HG03025 (cell line): ENCODE measurements around the gene EZH1.
A peak's percentile ranks its signal among the peaks of the same experiment; 100 is the strongest.

Experiments used
- ATAC-seq: cut with Tn5 transposase; IDR thresholded peaks from one replicate; pipeline ENCODE4 v1.9.1; 2021; ENCODE audit warnings: mild to moderate bottlenecking, moderate library complexity; ENCODE audit not compliant: unreplicated experiment, low FRiP score

Gene EZH1

DNA sequence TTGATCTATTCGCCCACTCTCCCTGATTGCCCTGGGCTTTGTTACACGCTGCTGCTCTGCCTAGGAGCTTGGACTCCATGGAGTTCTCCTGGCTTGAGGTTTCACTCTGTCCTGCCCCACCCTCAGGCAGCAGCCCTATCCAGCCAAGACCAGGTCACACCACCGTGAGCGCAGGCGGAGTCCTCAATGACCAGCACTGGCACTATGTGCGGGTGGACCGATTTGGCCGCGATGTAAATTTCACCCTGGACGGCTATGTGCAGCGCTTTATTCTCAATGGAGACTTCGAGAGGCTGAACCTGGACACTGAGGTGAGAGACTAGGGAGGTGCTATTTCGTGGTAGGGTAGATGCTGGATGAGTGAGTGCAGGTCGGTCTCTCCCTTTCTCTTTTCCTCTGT, 59.0 kb downstream of the EZH1 start:
- no peak for ATAC-seq

DNA sequence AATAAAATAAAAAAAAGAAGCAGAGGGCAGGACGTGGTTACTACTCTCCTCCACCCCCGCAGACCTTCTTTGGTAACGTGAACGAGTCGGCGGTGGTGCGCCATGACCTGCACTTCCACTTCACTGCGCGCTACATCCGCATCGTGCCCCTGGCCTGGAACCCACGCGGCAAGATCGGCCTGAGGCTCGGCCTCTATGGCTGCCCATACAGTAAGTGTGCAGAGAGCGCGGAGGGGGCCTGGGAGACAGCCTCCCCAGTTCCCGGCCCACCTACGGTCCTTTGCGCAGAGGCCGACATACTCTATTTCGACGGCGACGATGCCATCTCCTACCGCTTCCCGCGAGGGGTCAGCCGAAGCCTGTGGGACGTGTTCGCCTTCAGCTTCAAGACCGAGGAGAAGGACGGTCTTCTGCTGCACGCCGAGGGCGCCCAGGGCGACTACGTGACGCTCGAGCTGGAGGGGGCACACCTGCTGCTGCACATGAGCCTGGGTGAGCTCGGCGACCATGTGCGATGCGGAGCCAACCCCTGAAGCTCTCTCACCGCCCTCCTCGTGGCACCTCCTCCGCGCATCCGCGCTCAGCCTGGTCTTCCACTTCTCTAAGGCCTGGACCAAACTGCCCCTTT, 59.8 kb downstream of the EZH1 start:
- no peak for ATAC-seq

DNA sequence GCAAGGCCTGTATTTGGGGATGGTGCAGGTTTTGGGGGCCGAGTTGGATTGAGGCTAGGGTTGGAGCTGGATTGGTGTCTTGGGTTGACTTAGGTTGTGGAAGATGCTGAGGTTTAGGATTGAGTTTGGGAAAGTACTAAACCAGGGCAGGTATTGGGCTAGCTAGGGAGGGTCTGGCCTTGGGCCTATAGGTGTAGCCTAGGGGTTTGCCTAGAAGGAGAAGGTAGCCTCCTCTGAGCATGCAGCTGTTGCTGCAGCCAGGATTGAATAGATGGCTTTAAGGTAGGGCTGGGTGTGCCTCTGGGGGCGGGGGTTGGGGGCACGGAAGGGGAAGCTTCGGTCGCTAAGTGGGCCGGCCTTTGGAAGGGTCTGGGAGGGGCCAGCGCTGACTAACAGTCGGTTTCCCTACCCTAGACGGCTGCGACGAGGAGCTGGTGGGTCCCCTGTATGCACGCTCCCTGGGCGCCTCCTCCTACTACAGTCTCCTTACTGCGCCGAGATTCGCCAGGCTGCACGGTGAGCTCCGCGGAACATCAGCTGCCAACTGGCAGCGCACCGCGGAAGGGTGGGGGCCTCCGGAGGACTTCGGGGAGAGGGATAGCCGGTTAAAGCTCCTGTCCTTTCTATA, 61.3 kb downstream of the EZH1 start:
- no peak for ATAC-seq

DNA sequence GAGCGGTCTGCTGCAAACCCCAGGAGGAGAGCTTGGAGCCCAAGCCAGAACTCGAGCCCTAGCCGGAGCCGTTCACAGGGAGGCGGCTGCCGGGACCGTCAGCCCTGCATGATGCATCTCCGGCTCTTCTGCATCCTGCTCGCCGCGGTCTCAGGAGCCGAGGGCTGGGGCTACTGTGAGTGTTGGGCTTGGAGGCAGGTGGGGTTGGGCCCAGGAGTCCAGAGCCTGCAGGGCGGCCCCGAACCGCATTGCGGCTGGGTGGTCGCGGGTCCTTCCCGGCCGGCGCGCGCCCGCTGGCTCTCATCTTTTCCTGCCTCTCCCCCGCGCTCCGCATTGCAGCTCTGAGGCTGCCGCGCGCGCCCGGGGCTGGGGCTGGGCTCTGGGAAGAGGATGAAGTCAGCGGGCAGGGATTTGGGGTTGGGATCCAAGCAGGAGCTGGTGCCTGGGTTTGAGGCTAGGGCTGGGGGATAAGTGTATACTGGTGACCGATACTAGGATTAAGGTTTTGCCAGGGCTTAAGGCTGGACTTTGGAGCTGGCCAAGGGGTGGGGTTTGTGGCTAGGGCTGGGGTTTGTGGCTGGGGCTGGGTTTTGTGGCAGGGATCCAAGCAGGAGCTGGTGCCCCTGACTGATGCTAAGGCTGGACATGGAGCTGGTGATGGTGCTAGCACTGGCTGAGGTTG, 62.0 kb downstream of the EZH1 start:
- ATAC-seq: no peak

DNA sequence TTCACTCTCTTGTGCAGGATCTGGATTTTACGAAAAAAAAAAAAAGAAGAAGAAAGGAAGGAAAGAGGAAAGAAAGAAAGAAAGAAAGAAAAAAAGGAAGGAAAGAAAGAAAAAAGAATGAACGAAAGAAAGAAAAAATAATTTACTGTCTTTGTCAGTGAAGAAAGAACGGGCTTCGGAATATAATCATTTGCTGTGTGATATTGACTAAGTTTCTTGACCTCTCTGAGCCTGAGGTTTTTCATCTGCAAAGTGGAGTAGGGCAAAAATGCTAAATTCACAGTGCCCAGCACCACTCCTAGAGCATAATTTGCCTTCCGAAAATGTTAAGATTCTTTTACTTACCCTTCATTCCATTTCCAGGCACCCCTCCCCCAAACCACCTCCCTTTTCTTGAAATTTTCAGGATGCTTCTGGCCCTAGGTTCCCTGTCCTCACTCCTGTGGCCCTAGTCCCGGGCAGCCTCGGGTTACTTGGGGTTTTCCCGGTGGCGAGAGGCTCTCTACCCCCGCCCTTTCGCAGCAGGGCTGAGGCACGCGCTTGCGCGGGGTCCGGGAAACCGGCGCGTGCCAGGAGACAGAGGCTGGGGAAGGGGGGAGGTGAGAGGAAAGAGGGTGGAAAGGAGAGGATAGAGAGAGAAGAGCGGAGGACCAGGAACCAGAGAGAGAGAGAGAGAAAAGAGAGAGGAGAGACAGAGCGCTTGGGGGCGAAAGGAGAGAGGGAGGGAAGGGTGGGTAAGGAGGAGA, 62.7 kb downstream of the EZH1 start, which contains the start of gene CNTNAP1:
Gene CNTNAP1 (plus strand): TSS at position 556 of the 746 bp plus-strand sequence. CDS start 299 bp downstream, outside the sequence.
- ATAC-seq: no peak

DNA sequence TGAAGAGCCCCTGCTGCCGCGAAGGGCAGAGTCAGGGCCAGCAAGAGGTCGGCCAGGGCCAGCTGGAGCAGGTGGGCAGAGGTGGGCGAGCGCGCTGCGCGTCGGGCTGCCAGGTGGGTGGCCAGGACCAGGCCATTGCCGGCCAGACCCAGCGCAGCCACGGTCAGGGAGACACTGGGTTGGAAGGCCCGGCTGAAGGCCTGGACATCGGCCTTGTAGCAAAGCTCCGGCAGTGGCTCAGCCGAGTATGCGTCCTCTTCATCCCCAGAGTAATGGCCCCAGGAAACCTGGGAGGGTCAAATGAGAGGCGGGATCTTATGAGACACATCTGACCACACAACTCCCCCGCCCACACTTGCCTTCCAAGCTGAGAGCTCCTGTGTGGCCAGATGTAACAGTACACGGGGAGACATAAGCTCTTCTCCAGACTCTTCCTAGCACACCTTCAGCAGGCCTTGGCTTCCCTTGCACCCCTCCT, 64.5 kb downstream of the EZH1 start:
- ATAC-seq: no peak

DNA sequence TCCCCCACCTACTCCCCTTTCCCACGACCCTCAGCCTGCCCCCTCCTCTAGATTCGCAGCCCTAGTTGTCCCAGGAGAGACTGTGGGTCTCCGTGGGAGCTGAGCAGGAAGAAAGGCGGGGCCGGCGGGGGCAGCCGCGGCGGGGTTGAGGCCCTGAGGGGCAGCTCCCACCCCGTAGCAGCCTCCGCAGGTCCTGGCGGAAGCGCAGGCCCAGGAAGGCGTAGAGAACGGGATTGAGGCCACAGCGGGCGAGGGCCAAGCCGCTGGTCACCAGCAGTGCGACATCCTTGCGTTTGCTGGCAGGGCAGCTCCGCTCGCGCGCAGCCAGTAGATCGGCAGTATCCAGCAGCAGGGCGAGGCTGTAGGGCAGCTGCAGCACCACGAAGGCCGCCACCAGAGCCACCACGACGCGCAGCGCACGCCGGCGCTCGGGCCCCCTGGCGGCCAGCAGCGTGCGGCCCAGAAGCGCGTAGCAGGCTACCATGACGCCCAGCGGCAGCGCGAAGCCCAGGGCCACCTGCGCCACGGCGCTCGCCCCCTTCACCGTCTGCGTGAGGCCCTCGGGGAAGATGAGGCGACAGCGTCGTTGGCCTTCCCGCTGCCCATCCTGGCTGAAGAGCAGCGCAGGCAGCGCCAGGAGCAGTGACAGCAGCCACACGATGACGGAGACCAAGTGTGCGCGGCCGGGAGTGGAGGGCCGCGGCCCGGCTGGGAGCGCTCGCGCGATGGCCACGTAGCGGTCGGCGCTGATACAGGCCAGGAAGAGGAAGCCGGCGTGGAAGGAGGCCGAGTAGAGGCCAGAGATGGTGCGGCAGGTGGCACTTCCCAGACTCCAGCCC, 65.1 kb downstream of the EZH1 start:
- no peak for ATAC-seq

DNA sequence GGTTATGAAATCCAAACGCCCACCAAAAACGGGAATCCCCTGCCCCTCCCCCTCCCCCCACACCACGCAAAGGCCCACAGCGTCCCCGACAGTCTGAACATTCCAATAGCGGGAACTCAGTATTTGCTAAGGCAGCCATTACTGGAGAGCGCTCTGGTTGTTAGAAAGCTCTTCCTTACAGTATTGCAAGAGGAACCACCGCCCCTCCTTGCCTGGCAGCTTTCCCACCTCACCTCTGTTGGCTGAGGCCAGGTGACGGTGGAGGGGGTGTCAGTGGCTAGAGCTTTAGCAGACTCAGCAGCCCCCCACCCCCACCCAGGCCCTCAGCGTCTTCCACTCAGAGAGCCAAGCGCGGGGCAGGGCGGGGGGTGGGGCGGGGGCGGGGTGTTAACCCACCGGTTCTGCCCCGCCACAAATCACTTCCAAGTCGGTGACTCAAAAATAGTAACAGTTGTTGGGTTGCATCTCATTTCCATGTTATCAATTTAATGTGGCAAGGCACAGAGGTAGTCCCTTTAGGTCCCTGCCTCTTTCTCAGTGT, 65.8 kb downstream of the EZH1 start:
- ATAC-seq: no peak

DNA sequence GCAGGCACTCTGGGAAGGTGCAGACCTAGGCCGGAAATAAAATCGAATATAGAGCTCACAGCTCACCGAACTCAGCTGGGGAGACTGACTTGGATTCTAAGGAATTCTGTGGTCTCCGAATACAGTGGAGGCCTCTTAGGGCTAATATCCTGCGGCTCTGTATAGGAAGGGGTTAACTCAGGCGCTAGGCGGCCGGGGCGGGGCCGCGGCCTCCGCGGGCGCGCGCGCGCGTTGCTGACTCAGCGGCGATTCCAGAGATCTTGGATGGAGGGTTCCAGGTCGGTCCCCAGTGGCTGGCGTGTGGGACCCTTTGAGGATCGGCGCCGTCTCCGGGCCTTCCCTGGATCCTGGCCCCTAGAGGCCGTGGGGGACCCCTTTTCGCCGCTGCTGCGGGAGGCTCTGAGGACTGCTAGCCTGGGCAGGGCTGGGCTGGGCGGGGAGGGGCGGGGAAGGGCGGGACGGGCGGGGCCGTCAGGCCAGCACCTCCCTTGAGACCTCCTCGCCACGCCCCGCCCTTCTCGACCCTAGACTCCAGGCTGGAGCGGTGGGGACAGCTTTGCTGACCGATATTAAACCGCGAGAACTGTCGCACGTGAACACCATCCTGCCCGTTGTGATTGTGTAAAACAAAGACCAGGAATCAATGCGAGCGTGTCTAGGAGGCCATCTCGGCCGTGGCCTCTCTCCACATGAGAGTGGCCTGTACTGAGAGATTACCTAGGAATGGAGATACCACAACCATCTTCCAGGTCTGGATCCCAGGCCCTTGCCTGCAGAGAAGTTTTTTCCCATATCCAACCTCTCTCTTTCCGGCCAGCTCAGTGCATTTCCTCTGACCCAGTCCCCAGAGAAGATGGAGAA, 66.7 kb downstream of the EZH1 start:
- ATAC-seq: no peak

DNA sequence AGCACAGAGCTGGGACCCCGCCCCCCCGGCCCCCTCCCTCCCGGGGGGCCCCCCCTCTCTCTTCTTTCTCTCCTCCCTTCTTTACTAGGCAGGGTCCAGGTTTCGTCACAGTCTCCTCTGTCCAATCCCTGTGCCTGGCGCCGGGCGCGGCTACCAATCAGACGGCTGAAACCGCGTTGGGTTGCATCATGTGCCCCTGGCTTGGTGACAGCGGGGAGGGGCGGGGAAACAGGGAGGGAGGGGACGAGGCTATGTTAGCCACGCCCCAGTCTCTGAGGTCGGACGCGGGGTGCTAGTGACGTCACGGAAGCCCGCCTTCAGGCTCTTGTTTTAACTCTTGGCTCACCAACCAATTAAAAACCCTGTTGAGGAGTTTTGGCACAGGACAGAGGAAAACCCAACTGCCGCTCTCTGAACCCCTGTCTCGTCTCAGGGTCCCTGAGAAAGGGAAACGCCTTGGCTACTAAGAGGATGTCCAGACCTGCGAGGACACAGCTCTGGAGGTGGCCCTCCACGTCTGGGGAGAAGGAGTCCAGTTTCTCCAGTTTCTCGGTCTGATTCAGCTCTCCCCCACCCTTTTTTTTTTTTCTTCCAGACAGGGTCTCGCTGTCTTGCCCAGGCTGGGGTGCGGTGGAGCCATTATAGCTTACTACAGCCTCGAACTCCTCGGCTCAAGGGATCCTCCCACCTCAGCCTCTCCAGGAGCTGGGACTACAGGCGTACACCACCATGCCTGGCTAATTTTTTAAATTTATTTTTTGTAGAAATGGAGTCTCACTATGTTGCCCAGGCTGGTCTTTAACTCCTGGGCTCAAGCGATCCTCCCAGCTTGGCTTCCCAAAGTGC, 67.6 kb downstream of the EZH1 start:
- peak; percentile 57 for ATAC-seq

DNA sequence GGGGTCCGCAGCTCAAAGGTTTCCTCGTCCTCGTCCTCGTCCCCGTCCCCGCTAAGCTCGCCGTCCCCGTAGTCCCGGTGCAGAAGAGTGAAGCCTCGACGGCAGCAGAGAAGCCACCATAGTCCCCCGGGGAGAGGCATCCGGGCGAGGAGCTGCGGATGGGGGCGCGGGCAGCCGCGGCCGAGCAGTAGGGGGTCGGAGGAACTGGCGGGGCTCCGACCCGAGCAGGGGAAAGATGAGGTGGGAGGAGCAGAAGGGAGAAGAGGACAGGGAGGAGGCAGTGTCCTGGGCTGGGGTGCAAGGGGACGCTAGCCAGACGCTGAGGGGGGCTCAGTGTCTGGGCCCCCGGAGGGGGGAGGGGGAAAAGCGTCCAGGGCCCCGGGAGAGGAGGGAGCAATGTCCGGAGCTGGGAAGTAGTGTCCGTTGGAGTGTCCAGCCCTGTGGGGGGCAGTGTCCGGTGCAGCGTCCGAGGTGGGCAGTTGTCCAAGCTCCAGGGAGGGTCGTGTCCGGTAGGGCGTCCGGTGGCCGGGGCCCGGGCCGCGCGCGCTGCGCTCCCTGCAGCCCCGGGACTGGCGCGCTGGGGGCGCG, 68.3 kb downstream of the EZH1 start, which contains the start of gene PLEKHH3:
Gene PLEKHH3 (minus strand): TSS at position 571 of the 588 bp plus-strand sequence. CDS start 431 bp downstream, at position 140.
- ATAC-seq: no peak

DNA sequence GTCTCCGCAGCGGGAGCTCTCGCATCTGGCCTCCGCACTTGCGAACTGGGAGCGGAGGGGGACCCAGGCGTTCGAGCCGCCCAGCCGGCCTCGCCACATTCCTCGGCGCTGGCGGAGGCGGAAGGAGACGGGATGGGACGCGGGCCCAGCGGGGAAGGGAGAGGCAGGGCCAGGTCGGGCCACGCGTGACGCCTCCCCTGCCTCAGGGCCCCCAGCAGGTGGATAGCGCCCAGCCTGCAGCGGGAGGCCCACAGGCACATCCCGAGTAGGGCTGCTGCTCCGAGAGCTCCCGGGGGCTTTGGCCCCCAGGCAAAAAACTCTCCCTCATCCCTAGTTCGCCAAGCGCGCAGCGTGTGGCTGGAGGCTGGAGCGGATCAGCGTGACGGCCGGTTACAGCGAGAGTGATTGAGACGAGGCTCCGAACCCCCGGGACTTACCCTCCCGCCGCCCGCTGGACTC, 68.8 kb downstream of the EZH1 start:
- no peak for ATAC-seq

DNA sequence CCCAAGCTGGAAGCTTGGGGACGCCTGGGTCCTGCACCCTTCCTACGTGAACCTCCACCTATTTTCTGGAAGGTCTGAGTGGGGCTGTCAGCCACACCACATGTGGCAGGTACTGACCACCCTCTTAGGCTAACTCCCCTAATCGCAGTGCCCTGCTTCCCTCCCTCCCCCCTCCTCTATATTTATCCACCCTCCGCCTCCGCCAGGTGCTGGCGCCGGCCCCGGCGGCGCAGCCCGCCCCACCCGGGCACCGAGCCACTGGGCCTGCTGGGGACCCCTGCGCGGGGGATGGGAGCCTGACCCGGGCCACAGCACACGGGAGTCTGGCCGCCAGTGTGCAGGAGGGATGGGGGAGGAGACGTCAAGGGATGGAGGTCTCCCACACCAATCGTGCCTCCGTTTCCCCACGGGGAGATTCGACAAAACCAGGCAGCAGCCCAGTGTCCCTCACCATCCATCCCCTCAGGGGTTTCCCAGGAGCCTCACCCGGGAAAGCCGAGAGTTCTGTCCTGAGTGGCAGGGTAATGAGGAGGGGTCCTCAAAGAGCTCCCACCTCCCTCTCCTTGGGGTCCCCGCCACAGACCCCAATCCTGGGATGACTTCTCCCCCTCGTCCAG, 69.4 kb downstream of the EZH1 start:
- no peak for ATAC-seq

DNA sequence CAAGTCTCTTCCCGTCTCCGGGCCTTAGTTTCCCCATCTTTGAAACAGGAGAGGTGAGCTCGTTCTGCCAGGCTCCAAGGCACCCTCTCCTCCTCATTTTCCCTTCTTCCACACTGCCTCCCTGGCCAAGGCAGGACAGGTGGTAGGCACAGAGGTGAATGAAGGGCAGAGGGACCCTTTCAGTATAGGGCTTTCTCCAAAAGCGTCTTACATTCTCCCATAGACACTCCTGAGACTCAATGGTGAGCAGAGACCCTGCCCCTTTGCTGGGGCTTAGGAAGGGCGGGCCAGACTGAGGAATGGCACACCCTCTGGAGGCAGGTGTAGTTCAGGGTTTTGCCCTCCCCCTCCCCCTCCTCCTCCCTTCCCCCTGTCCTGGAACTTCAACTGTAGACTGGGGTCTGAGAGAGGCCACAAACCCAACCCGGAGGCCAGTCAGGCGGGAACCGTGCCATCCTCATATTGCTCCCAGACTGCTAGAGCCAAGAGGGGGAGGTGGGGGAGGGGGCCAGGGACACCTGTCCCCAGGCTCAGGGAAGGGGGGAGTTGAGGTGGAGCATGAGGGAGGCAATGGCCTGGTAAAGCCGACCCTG, 70.0 kb downstream of the EZH1 start:
- no peak for ATAC-seq

DNA sequence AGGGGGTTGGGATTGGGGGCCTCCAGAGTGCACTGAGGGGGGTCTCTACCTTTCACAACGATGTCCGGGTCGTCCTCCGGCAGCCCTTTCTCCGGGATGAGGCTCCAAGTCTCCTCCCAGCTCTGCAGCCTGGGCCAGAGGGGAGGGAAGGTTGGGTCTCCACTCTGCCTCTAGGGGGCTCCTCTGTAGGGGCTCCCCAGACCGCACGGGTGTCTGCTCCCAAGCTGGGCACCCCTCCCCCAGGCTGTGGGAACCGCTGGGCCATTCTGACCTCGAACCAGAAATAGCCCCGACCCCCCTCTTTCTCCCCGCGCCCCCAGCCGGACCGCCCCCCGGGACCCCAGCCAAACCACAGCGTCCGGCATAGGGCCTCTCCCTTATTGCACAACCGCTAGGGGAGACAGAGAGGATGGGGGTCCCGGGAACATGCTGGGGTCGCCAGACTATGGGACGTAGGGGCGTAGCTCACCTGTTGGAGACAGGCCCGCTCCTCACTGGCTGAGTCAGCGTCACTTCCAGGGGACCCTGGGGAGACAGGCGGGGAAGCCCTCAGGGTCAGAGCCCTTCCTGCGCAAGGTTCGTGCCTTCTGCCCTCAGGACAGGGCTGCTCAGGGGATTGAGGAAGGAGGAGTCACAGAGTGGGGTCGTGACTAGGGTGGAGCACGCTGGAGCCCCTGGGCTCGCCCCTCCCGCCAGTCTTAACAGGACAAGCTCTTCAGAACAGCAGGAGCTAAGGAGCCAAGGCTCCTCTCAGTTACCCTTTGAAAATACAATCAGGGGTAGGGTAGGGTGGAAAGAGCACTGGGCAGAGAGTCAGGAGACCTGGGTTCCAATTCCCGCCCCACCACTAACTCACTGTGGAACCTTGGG, 70.7 kb downstream of the EZH1 start:
- no peak for ATAC-seq
